ENCODE measurements around the gene CDH15. TPM values are rescaled to one million over a fixed set of nuclear protein-coding genes. Genes with fewer than 3 reads are reported as not detected.

Gene CDH15
- total and polyA plus RNA-seq, 8 donors, result 0.29 to 4.2 (median 0.43) TPM

DNA sequence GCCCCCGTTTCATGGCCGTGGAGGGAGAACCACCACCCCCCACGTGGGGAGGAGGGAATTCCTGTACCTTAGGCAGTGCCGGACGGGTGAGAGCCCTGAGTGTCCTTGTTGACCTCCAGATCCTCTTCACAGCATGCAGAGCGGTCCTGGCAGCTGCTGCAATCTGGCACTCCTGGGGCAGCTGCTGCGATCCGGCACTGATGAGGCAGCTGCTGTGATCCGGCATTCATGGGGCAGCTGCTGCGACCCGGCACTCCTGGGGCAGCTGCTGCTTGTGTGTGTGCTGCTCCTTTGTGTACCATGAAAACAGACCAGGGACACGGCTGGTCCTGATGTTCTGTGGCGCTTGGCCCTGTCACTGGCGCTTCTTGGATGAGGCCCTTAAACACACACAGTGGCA is 58.7 kb downstream of the CDH15 start:
- Histone ChIP-seq H3K27ac (no peak overlapping the region), H3K27me3 (no peaks in the 10 kb centered on the region), H3K4me1 (peaks cover 0 to 10% of the 10 kb centered on the region in 2 donors), H3K9me3 (peaks cover 0 to 24% of the 10 kb centered on the region in 2 donors), H3K36me3 (peaks cover 0 to 80% of the 10 kb centered on the region in 2 donors), H3K4me3 (no peak overlapping the region)
- TF ChIP-seq, protein P1, sequence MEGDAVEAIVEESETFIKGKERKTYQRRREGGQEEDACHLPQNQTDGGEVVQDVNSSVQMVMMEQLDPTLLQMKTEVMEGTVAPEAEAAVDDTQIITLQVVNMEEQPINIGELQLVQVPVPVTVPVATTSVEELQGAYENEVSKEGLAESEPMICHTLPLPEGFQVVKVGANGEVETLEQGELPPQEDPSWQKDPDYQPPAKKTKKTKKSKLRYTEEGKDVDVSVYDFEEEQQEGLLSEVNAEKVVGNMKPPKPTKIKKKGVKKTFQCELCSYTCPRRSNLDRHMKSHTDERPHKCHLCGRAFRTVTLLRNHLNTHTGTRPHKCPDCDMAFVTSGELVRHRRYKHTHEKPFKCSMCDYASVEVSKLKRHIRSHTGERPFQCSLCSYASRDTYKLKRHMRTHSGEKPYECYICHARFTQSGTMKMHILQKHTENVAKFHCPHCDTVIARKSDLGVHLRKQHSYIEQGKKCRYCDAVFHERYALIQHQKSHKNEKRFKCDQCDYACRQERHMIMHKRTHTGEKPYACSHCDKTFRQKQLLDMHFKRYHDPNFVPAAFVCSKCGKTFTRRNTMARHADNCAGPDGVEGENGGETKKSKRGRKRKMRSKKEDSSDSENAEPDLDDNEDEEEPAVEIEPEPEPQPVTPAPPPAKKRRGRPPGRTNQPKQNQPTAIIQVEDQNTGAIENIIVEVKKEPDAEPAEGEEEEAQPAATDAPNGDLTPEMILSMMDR (IDR thresholded peaks at IDR 0.05), result no peak
- intact Hi-C loops (cut with DNase I), result no loop called here
- no peak for DNase-seq
- no peak for ATAC-seq

DNA sequence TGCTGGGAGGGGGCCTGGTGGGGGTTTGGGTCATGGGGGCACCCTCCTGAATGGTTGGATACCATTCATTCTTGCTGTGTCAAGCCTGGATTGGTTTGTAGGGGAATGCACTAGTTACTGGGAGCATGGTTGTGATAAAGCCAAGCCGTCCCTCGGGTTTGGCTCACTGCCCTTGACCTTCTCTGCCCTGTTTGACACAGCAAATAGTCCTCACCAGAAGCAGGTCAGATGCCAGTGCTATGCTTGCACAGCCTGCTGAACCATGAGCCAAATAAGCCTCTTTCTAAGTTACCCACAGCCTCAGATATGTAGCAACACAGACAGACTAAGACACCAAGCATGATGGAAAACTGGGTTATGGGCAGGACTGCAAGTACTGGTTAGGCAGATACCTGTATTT is 60.6 kb downstream of the CDH15 start:
- no peak overlapping the region for H3K27ac ChIP-seq

DNA sequence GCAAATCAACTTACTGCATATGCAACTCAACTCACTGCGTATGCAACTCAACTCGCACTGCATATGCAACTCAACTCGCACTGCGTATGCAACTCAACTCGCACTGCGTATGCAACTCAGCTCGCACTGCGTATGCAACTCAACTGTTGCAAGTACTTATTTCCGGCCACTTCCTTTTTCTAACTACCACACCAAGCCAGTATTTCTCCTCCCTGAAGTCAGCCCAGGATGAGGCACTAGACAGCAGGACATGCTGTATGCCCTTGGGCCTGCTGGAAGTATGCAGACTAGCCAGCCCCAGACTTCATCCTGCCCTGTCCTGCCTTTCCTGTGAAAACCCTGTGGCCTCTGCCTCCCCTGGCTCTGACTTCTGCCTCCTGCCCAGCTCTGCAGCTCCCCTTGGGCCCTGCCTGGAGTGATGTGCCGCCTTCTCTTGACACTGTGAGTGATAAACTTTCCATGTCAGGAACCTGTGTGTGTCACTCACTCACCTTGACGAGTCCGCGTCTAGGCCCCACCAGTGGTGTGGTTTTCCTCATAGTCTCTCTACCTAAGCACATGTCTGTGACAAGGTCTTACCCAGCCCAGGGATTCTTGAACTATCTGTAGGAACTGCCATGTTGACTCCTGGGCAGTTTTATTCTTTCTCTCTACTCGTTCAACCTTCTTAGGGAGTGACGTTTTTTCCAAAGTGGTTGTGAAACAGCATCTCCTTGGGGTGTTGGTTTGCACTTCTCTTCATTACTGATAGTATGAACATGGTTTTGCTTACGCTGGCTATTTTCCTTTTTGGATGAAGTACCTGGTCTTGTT is 62.3 kb downstream of the CDH15 start:
- H3K36me3 ChIP-seq, result peaks cover 0 to 44% of the 10 kb centered on the region in 2 donors
- peak; percentile 86 for ATAC-seq
- TF ChIP-seq, protein P1 (IDR thresholded peaks at IDR 0.05), result no peak

More for the DNA sequence above, 60.6 kb downstream of the CDH15 start:
- intact Hi-C loops (cut with DNase I), result no loop called here
- no peak overlapping the region for H3K4me3 ChIP-seq
- H3K9me3 ChIP-seq, result peaks cover 0 to 18% of the 10 kb centered on the region in 2 donors
- DNase-seq, result no peak
- H3K4me1 ChIP-seq, result peaks cover 0 to 10% of the 10 kb centered on the region in 2 donors
- H3K27me3 ChIP-seq, result no peaks in the 10 kb centered on the region
- H3K36me3 ChIP-seq, result peaks cover 0 to 62% of the 10 kb centered on the region in 2 donors
- TF ChIP-seq, protein P1 (IDR thresholded peaks at IDR 0.05), result no peak
- no peak for ATAC-seq

DNA sequence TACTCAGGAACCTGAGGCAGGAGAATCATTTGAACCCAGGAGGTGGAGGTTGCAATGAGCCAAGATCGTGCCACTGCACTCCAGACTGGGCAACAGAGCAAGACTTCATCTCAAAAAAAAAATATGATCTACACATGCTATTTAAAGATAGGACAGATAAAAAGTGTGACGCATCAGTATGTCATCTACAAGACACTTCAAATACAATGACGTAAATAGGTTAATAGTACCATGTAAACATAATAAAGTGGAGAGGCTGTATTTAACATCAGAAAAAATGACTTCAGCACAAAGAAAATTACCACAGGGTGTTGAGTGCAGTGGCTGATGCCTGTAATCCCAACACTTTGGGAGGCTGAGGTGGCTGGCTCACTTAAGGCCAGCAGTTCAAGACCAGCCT is 66.2 kb downstream of the CDH15 start:
- Histone ChIP-seq H3K9me3 (no peaks in the 10 kb centered on the region), H3K27ac (no peak overlapping the region), H3K4me1 (peaks cover 0 to 21% of the 10 kb centered on the region in 2 donors), H3K4me3 (no peak overlapping the region), H3K36me3 (peaks cover 0 to 13% of the 10 kb centered on the region in 2 donors), H3K27me3 (no peaks in the 10 kb centered on the region)
- TF ChIP-seq, protein P1 (IDR thresholded peaks at IDR 0.05), result no peak
- ATAC-seq (no peak), DNase-seq (no peak)
- intact Hi-C loops (cut with DNase I), result no loop called here

More for the DNA sequence above, 62.3 kb downstream of the CDH15 start:
- intact Hi-C loops (cut with DNase I), result no loop called here
- Histone ChIP-seq H3K4me1 (peaks cover 0 to 10% of the 10 kb centered on the region in 2 donors), H3K27me3 (no peaks in the 10 kb centered on the region), H3K9me3 (peaks cover 0 to 1% of the 10 kb centered on the region in 2 donors), H3K27ac (peak overlapping the region; percentile 58 to 73), H3K4me3 (no peak overlapping the region)
- no peak for DNase-seq

DNA sequence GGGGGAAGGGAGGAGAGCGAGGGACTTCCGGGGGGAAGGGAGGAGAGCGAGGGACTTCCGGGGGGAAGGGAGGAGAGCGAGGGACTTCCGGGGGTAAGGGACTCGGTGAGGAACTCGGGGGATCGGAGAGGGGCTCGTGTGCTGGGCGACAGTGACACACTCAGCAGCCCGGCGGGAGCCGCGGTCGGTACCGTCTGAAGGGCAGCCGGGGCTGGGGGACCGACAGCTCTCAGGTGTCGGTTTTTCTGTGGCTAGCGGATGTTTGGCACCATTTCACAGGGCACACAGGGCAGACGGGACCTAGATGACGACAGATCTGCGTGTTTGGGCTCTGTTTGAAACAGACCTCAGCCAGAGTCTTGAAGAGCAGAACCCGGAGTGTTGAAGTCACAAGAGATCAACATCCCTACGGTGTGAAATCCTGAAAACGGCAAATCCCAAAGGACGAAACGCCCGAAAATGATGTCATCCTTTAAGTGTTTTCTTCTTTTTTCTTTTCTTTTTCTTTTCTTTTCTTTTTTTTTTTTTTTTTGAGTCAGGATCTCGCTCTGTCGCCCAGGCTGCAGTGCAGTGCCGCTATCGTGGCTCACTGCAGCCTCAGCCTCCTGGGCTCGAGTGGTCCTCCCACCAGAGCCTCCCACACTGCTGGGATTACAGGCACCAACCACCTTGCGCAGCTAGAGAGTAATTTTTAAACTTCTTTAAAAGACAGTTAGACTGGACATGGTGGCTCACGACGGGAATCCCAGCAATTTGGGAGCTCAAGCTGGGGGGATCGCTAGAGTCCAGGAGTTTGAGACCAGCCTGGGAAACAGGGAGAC is 69.8 kb downstream of the CDH15 start:
- intact Hi-C loops (cut with DNase I), result no loop called here
- Histone ChIP-seq H3K27ac (peak overlapping the region; percentile 96 to 97), H3K4me3 (peak overlapping the region; percentile 57 to 66), H3K4me1 (peaks cover 0 to 11% of the 10 kb centered on the region in 2 donors), H3K27me3 (no peaks in the 10 kb centered on the region), H3K36me3 (no peaks in the 10 kb centered on the region), H3K9me3 (no peaks in the 10 kb centered on the region)
- DNase-seq, result peak; percentile 78 to 89 (median 84)
- TF ChIP-seq, protein P1 (IDR thresholded peaks at IDR 0.05), result no peak
- peak; percentile 59 for ATAC-seq

Data from left lung (tissue), 10 donors.